ENCODE results near the gene TMEM80.
"Not testable (repeated sequence)": the region's sequence is repeated elsewhere in the genome, so short reads cannot be mapped to it uniquely, and the experiment has no call there.

Gene TMEM80

DNA sequence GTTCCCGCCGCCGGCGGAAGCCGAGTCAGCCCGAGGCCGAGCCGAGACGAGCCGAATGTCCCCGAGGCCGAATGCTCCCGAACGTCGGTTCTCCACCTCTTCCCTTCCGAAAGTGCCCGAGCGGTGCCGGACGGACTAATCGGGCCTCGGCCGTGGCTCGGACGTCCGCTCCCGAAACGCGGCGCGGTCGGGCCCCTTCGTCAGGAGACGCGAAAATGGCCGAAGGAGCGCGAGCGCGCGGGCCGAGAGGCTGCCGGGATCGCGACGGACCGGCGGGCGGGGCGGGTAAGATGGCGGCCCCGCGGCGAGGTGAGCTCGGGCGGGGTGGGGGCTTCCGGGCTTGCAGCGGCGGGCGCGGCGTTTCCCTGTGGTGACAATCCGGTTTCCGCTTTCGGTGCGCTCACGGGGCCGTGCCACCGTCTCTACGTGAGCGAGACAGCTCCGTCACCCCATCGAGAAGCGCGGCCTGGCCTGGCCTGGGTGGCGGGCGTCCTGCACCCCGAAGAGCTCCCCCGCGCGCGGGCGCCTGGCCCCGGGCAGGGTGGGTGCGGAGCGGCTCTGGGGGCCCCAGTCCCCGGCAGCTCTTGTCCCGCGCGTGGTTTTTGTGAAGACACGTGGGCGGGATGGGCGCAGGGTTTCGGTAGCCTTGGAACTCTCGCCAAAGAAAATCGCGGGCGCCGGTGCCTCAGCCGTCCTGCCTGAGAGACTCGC lies at the start of gene TMEM80:
Gene TMEM80 (plus strand): TSS at position 279 of the 711 bp plus-strand sequence. CDS start 12 bp downstream, at position 291.
- peak; percentile 98 for DNase-seq

GRCh38 chr11:646214-646613 lies 49.4 kb upstream of the TMEM80 start:
- DNase-seq: no peak

DNA sequence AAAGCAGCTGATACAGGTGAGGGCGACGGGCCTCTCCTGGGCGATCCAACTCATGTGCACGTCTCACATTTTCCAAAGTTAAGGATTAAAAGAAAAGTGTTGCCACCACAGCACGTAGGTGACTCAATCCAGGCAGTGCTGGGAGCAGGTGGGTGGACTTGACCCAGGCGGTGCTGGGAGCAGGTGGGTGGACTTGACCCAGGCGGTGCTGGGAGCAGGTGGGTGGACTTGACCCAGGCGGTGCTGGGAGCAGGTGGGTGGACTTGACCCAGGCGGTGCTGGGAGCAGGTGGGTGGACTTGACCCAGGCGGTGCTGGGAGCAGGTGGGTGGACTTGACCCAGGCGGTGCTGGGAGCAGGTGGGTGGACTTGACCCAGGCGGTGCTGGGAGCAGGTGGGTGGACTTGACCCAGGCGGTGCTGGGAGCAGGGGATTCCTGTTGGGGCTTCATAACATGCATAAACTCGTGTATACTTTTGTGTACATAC lies 47.9 kb upstream of the TMEM80 start:
- not testable (repeated sequence) for DNase-seq

GRCh38 chr11:650482-650881 lies 45.1 kb upstream of the TMEM80 start:
- DNase-seq: no peak

- DNase-seq: not testable (repeated sequence)
Measured at GRCh38 chr11:653136-653535, 42.5 kb upstream of the TMEM80 start.

GRCh38 chr11:653837-654236 lies 41.8 kb upstream of the TMEM80 start:
- DNase-seq: no peak

- DNase-seq: not testable (repeated sequence)
Measured at GRCh38 chr11:654444-654843, 41.2 kb upstream of the TMEM80 start.

- DNase-seq: no peak
Measured at GRCh38 chr11:655036-655726, 40.4 kb upstream of the TMEM80 start.

DNA sequence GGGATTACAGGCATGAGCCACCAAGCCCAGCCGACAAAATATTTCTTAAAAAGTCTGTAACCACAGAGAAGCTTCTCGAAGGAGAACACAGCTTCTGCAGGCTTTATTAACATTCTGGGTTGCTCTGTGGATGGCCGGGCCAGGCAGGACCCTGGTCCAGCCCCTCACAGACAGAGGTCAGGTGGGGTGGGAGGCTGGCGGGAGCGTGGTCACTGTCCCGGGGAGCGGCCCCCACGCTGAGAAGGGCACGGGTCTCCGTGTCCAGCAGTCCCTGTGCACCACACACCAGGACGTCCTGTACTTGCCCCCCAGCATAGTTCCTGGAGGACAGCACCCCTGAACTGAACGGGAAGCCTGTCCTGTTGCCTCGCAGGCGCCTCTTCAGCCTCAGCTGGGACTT lies 39.2 kb upstream of the TMEM80 start:
- no peak for DNase-seq

DNA sequence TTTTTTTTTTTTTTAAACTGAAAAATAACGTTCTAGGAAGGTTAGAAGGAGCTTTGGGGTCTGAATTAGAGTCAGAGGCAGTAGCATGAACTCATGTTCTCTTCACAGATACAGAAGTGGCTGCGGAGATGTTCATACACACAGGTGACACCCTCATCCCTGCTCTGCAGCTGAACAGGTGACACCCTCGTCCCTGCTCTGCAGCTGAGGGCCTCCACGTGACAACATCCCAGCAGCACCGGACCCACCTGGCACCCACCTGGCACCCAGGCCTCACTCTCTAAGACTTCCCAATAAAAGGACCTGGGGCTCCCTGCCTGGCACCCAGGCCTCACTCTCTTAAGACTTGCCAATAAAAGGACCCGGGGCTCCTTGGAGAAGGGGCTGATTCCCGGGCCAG lies 38.8 kb upstream of the TMEM80 start:
- no peak for DNase-seq

DNA sequence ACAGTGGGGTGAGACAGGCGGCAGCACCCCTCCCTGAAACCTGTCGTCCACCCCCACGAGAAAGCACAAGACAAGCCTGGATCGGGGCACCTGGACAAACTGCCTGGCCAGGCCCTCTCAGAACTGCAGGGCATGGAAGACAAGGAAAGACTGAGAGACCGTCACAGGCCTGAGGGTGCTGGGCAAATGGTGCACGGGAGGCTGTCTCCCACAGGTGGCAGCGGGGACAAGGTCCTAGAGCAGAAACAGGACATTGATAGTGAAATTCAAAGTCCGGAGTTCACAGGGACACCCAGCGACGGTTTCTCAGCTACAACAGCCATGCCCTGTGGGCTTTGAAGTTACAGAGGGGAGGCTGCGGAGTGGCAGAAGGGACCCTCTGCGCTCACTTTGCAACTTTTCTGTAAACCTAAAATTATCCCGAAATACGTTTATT lies 37.9 kb upstream of the TMEM80 start:
- DNase-seq: no peak

DNA sequence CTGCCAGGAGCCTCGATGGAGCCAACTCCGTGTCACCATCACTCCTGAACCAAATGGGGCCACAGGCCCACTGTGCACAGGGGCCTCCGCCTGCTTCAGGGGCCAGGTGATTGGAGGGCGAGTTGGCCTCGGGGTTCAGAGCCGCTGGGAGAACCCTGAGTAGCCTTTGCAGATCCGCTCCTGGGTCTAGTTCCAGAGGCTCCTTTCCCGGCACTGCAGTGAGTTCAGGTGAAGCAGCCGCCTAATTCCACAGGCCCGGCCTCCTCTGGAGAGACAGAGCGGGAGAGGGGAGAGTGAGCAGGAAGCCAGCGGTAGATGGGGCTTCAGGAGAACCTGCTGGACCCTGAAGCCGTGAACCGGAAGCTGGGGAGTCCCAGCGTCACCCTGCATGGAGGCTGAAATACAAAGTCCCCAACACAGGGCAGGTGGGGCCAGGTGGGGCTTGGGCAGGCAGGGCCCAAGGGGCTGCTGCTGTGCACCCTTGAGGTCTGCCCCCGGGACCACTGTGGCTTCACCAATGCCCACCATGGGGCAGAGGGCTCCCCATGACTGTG lies 36.0 kb upstream of the TMEM80 start:
- no peak for DNase-seq

DNA sequence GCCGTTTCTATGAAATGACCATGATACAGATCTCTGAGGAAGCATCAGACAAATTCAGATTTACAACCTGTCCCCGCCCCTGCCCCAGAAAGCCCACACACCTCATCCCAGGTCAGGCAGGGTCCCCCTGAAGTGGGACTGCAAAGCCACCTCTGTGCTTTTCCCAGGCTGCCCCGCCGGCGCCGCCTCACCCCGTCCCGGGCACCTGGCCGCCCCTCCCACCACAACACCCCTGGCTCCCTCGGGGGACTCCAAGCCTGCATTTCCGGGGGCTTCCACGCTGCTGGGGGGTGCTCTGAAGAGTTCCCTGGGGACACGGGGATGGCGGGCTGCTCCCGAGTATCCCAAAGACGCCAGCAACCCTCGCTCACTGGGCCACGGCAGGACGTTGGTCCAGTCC lies 35.3 kb upstream of the TMEM80 start:
- DNase-seq: no peak

GRCh38 chr11:660681-661444 lies 34.8 kb upstream of the TMEM80 start:
- DNase-seq: no peak

GRCh38 chr11:662689-663274 lies 32.8 kb upstream of the TMEM80 start:
- no peak for DNase-seq

GRCh38 chr11:665062-665703 lies 30.4 kb upstream of the TMEM80 start:
- DNase-seq: no peak

GRCh38 chr11:665704-666281 lies 29.8 kb upstream of the TMEM80 start:
- no peak for DNase-seq

GRCh38 chr11:673866-674265 lies 21.8 kb upstream of the TMEM80 start:
- DNase-seq: no peak

DNA sequence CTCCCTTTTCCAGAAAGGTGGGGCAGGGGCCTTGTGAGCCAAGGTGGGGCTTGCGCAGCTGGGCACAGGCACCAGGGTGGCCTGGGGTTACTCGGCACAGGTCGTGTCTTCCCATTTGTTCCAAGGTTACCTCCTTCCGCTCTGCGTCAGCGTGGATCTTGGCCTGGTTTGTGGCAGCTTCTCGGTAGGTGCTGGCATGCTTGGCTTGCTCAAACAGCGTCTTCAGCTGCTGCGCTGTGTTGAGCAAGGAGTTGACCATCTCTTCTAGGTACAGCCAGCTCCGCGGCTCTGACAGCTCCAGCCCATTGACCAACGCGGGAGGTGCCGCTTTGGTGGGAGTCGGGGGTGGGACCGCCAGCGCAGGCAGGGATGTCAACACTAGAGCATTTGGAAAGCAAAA lies 21.2 kb upstream of the TMEM80 start:
- no peak for DNase-seq

GRCh38 chr11:678297-678696 lies 17.3 kb upstream of the TMEM80 start:
- no peak for DNase-seq

- no peak for DNase-seq
Measured at GRCh38 chr11:679271-680207, 16.1 kb upstream of the TMEM80 start.

All from activated CD8-positive, alpha-beta memory T cell treated with anti-CD3 and anti-CD28 coated beads, Interleukin-2, amount 50 U/mL, for 48 hours (primary cell).